Endodermal cell (in vitro differentiated cells): ENCODE data around the gene RERE. TPM values are rescaled to one million over a fixed set of nuclear protein-coding genes. Genes with fewer than 3 reads are reported as not detected.
A peak's percentile ranks its signal among the peaks of the same experiment; 100 is the strongest.

Experiments used
- DNase-seq: peaks from one replicate; pipeline ENCODE4 v3.0.0-alpha.2; 2017
- H3K27ac ChIP-seq: 2 replicates; pipeline ENCODE4 v1.5.1; 2013; ENCODE audit warnings: mild to moderate bottlenecking, low read depth, low read length, moderate library complexity
- H3K27me3 ChIP-seq: 2 replicates; pipeline ENCODE4 v1.6.1; 2013; ENCODE audit warnings: mild to moderate bottlenecking, low read length, moderate library complexity; ENCODE audit not compliant: insufficient read depth, control insufficient read depth, poor library complexity, severe bottlenecking
- H3K36me3 ChIP-seq: 2 replicates; pipeline ENCODE4 v1.7.0; 2013; ENCODE audit warnings: mild to moderate bottlenecking, low read length, moderate library complexity; ENCODE audit not compliant: control insufficient read depth, insufficient read depth
- H3K4me1 ChIP-seq: one replicate; pipeline ENCODE4 v1.7.0; 2013; ENCODE audit warnings: low read length; ENCODE audit not compliant: control insufficient read depth, insufficient read depth
- H3K4me3 ChIP-seq: 2 replicates; pipeline ENCODE4 v1.5.1; 2013; ENCODE audit warnings: mild to moderate bottlenecking, low read length, moderate library complexity
- H3K9ac ChIP-seq: 2 replicates; pipeline ENCODE4 v1.6.1; 2013; ENCODE audit warnings: mild to moderate bottlenecking, low read length, moderate library complexity; ENCODE audit not compliant: poor library complexity, severe bottlenecking; ENCODE audit errors: extremely low read depth
- H3K9me3 ChIP-seq: 2 replicates; pipeline ENCODE4 v1.6.1; 2013; ENCODE audit warnings: mild to moderate bottlenecking, low read length, moderate library complexity; ENCODE audit not compliant: control insufficient read depth
- H3K27ac Mint-ChIP-seq: 2 replicates; pipeline ENCODE4 v1.8.0; 2020; ENCODE audit warnings: mixed read lengths
- H3K27me3 Mint-ChIP-seq: 2 replicates; pipeline ENCODE4 v1.8.0; 2021; ENCODE audit warnings: mild to moderate bottlenecking, mixed read lengths; ENCODE audit not compliant: insufficient read depth
- H3K36me3 Mint-ChIP-seq: 2 replicates; pipeline ENCODE4 v1.8.0; 2020; ENCODE audit warnings: low read depth, mixed read lengths
- H3K4me1 Mint-ChIP-seq: 2 replicates; pipeline ENCODE4 v1.8.0; 2020; ENCODE audit warnings: mixed read lengths
- H3K4me3 Mint-ChIP-seq: 2 replicates; pipeline ENCODE4 v1.8.0; 2020; ENCODE audit warnings: mild to moderate bottlenecking, moderate library complexity, mixed read lengths
- H3K9me3 Mint-ChIP-seq: 2 replicates; pipeline ENCODE4 v1.8.0; 2020; ENCODE audit warnings: mild to moderate bottlenecking, mixed read lengths
- WGBS, 2 experiments: methylation state at CpG; one replicate each; pipeline versions ENCODE4 v1.1.5 to v1.1.7; 2013; ENCODE audit warnings: missing lambda C conversion rate in 2 of 2, mixed read lengths in 1 of 2; ENCODE audit not compliant: insufficient coverage in 1 of 2, insufficient read length in 1 of 2; 5-methylcytosine and 5-hydroxymethylcytosine counted together
- total RNA-seq, 2 donors: library from RNA; stranded (reverse); fragmentation: NEBNext Ultra II Directional in 1 of 2; extraction: Animal tissue kit (Norgen Biotek cat#: 25700) in 1 of 2; gene quantifications; 2 replicates in 1 of 2; 3 replicates in 1 of 2; pipeline ENCODE4 v1.2.1, GENCODE V29; 2021
- TF ChIP-seq, protein P1 (sequence below): fragments of 200-600 bp; sonication (generic); conservative IDR thresholded peaks from 2 replicates; pipeline ENCODE4 v1.5.0; 2021; ENCODE audit warnings: antibody characterized with exemption, mild to moderate bottlenecking

Gene RERE
- total RNA-seq, 2 donors from 2014 or later: 159 to 179 TPM

DNA sequence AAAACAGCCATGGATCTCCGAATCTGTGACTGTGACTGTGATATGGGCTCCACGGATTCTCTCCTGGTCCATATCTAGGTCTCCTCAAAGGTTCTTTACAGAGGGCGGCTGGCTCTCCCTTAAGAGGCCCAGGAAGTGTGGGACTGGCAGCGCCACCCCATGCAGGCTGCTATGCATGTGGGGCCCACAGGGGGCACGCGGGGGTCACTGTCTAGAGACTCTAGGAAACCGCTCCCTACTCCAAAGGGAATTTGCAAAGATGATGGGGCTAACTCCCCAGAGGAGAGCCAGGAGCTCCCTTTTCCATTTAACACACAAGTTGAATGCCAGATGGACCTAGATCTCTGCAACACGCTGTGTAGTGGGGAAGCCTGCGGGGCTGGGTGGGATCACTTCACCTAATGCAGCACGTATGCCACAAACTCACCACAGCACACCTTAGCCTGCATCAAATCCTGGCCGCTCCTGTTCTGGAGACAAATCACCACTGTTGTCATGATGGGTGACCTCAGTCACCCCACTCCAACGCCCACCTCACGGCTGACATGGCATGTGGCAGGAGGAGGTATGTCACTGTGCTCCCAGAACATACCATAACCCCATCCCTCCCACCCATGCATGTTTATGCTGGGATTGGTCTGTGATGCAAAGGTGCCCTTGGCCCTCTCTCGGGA, 437.8 kb downstream of the RERE start:
- Mint-ChIP-seq H3K27ac (peak overlapping the region; percentile 19), H3K4me1 (peaks cover 30% of the 10 kb centered on the region), H3K27me3 (no peaks in the 10 kb centered on the region), H3K9me3 (no peaks in the 10 kb centered on the region), H3K36me3 (peaks cover 21% of the 10 kb centered on the region), H3K4me3 (no peak overlapping the region)
- Histone ChIP-seq H3K9me3 (no peaks in the 10 kb centered on the region), H3K27me3 (no peaks in the 10 kb centered on the region), H3K4me3 (no peak overlapping the region), H3K27ac (no peak overlapping the region), H3K4me1 (peaks cover 5% of the 10 kb centered on the region), H3K36me3 (peaks cover 34% of the 10 kb centered on the region), H3K9ac (no peak overlapping the region)
- peak; percentile 42 for DNase-seq
- 94 to 96% methylated on average over 8 to 14 of the region's 14 CpGs for WGBS, 2 experiments
- TF ChIP-seq, protein P1, sequence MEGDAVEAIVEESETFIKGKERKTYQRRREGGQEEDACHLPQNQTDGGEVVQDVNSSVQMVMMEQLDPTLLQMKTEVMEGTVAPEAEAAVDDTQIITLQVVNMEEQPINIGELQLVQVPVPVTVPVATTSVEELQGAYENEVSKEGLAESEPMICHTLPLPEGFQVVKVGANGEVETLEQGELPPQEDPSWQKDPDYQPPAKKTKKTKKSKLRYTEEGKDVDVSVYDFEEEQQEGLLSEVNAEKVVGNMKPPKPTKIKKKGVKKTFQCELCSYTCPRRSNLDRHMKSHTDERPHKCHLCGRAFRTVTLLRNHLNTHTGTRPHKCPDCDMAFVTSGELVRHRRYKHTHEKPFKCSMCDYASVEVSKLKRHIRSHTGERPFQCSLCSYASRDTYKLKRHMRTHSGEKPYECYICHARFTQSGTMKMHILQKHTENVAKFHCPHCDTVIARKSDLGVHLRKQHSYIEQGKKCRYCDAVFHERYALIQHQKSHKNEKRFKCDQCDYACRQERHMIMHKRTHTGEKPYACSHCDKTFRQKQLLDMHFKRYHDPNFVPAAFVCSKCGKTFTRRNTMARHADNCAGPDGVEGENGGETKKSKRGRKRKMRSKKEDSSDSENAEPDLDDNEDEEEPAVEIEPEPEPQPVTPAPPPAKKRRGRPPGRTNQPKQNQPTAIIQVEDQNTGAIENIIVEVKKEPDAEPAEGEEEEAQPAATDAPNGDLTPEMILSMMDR: peak; percentile 37

DNA sequence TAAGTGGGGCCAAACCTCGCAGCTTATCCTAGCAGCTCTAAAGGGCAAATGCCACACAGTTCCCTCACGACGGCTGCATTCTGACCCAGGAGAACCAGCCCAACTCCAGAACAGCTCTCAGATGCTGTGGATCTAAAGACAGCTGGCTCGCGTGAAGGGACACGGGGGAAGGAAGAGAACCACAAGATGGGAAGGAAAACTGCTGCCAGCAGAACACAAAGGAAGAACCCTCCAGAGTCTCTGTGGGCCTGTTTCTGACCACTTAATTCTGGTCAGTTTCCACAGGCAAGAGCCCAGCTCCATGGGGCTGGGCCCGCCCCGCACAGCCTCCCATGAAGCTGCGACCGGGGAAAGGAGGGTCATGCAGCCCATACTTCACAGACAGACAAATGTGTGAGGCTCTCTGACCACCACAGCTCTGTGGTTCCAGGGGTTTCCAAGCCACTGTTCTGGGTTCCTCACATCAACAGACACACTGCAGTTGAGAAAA, 438.4 kb downstream of the RERE start:
- peak; percentile 26 for DNase-seq
- TF ChIP-seq, protein P1: no peak
- Mint-ChIP-seq H3K4me1 (peaks cover 36% of the 10 kb centered on the region), H3K27me3 (no peaks in the 10 kb centered on the region), H3K27ac (peak overlapping the region; percentile 48), H3K9me3 (no peaks in the 10 kb centered on the region), H3K4me3 (no peak overlapping the region), H3K36me3 (peaks cover 17% of the 10 kb centered on the region)
- Histone ChIP-seq H3K4me3 (no peak overlapping the region), H3K27ac (no peak overlapping the region), H3K9ac (no peak overlapping the region), H3K27me3 (no peaks in the 10 kb centered on the region), H3K36me3 (peaks cover 31% of the 10 kb centered on the region), H3K4me1 (peaks cover 8% of the 10 kb centered on the region), H3K9me3 (no peaks in the 10 kb centered on the region)
- WGBS, 2 experiments: 93 to 96% methylated on average over 6 to 10 of the region's 10 CpGs

DNA sequence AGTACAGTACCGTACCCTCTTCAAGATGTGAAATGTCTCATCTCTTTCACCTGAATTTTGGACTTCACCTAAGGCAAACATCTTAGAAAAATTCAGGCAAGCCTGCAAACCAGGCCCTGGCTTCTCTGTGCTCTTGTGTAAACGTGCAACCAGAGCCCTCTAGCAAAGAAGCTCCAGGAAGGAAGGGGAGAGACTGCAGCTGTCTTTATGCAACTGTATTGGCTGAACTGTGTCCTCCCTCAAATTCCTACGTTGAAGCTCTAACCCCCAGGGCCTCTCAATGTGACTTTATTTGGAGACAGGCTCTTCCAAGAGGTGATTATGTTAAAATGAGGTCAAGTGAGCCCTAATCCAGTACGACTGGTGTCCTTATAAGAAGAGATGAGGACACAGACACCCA, 439.3 kb downstream of the RERE start:
- peaks cover 17% of the 10 kb centered on the region for H3K36me3 Mint-ChIP-seq
- no peaks in the 10 kb centered on the region for H3K27me3 ChIP-seq
- H3K4me1 ChIP-seq: peaks cover 8% of the 10 kb centered on the region
- TF ChIP-seq, protein P1: no peak
- no peaks in the 10 kb centered on the region for H3K9me3 ChIP-seq
- H3K27me3 Mint-ChIP-seq: no peaks in the 10 kb centered on the region
- WGBS, 2 experiments: 77 to 84% methylated on average over 4 of the region's 4 CpGs
- H3K36me3 ChIP-seq: peaks cover 33% of the 10 kb centered on the region
- H3K4me3 ChIP-seq: no peak overlapping the region
- no peak overlapping the region for H3K9ac ChIP-seq
- no peak overlapping the region for H3K27ac Mint-ChIP-seq
- no peak for DNase-seq
- H3K4me3 Mint-ChIP-seq: no peak overlapping the region
- peak overlapping the region; percentile 3 for H3K27ac ChIP-seq
- H3K9me3 Mint-ChIP-seq: no peaks in the 10 kb centered on the region
- peaks cover 42% of the 10 kb centered on the region for H3K4me1 Mint-ChIP-seq
